A549 (cell line): ENCODE data around the gene RGS14. TPM values are rescaled to one million over a fixed set of nuclear protein-coding genes. Genes with fewer than 3 reads are reported as not detected.

Source experiments
- ATAC-seq, 2 experiments: fragments of 200-7000 bp in 1 of 2; fragments of >200 bp in 1 of 2; cut with Nextera tagmentation in 1 of 2; cut with Tn5 transposase in 1 of 2; 3 replicates each; pipeline versions ENCODE4 v1.8.0 to v1.9.1; 2018 to 2020; ENCODE audit warnings: mild to moderate bottlenecking in 1 of 2, moderate library complexity in 1 of 2
- CTCF ChIA-PET: fragments of 300-600 bp; sonication (Branson Sonifier 250); formaldehyde crosslinking; extraction: SDS; loops from one replicate; lab custom pipeline; 2021; ENCODE audit warnings: antibody characterized with exemption, inconsistent platforms; lab: Yijun Ruan, JAX
- POLR2A ChIA-PET: fragments of 350-600 bp; formaldehyde crosslinking; extraction: SDS; loops from one replicate; lab custom pipeline; 2021; ENCODE audit warnings: antibody characterized with exemption, inconsistent platforms; lab: Yijun Ruan, JAX
- DNase-seq, 2 experiments: peaks; one replicate each; pipeline versions ENCODE4 v3.0.0 to v3.0.0-alpha.2; 2011 to 2016; ENCODE audit warnings: low read depth in 1 of 2, low spot score in 1 of 2
- FAIRE-seq: peaks from 2 replicates; lab custom pipeline; 2011; peaks lifted over from hg19 to GRCh38; lab: Jason Lieb, UNC
- H3K27ac ChIP-seq, 2 experiments: fragments of >200 bp; sonication (Bioruptor Twin); formaldehyde crosslinking; 3 replicates each; pipeline ENCODE4 v1.5.1; 2016 to 2017
- H3K4me1 ChIP-seq: fragments of >200 bp; sonication (Bioruptor Twin); formaldehyde crosslinking; 3 replicates; pipeline ENCODE4 v1.6.1; 2016
- H3K4me2 ChIP-seq: fragments of >200 bp; sonication (Bioruptor Twin); formaldehyde crosslinking; 3 replicates; pipeline ENCODE4 v1.6.1; 2016
- H3K4me3 ChIP-seq: fragments of >200 bp; sonication (Bioruptor Twin); formaldehyde crosslinking; 3 replicates; pipeline ENCODE4 v1.5.1; 2016
- H3K9me3 ChIP-seq: fragments of >200 bp; sonication (Bioruptor Twin); formaldehyde crosslinking; 3 replicates; pipeline ENCODE4 v1.6.1; 2016
- CBX8 ChIP-seq: fragments of 200-600 bp; sonication (generic); IDR thresholded peaks from 2 replicates; pipeline ENCODE4 v1.6.1; 2016
- EP300 ChIP-seq, 2 experiments: fragments of >200 bp; sonication (Bioruptor Twin); formaldehyde crosslinking; IDR thresholded peaks; 2 replicates in 1 of 2; 3 replicates in 1 of 2; pipeline ENCODE4 v1.6.1; 2016 to 2017
- GATA3 ChIP-seq: IDR thresholded peaks from 2 replicates; pipeline ENCODE4 v1.6.1; 2012; ENCODE audit warnings: borderline replicate concordance
- HOXB5 ChIP-seq: fragments of 250-450 bp; sonication (Bioruptor Pico); IDR thresholded peaks from 2 replicates; pipeline ENCODE4 v1.5.0; 2020; ENCODE audit warnings: mild to moderate bottlenecking, moderate library complexity
- KDM1A ChIP-seq: fragments of 200-600 bp; sonication (generic); IDR thresholded peaks from 2 replicates; pipeline ENCODE4 v1.6.1; 2016; ENCODE audit warnings: low read depth, mild to moderate bottlenecking
- NPAS2 ChIP-seq: fragments of 250-450 bp; sonication (Bioruptor Pico); IDR thresholded peaks from 2 replicates; pipeline ENCODE4 v1.8.0; 2022; ENCODE audit warnings: mild to moderate bottlenecking, moderate library complexity, borderline replicate concordance
- PHF8 ChIP-seq: fragments of 200-600 bp; sonication (generic); IDR thresholded peaks from 2 replicates; pipeline ENCODE4 v1.6.1; 2016; ENCODE audit warnings: low read depth, mild to moderate bottlenecking, antibody characterized with exemption, moderate library complexity, borderline replicate concordance
- RCOR1 ChIP-seq: fragments of 150-350 bp; IDR thresholded peaks from 2 replicates; pipeline ENCODE4 v1.6.1; 2014; ENCODE audit warnings: antibody characterized with exemption, low read length, low read depth
- RNF2 ChIP-seq: fragments of 200-600 bp; sonication (generic); IDR thresholded peaks from 2 replicates; pipeline ENCODE4 v1.6.1; 2016; ENCODE audit warnings: low read depth, mild to moderate bottlenecking, antibody characterized with exemption, moderate library complexity, borderline replicate concordance
- SREBF2 ChIP-seq: fragments of 450-650 bp; IDR thresholded peaks from 2 replicates; pipeline ENCODE4 v1.6.1; 2014; ENCODE audit warnings: mild to moderate bottlenecking, moderate library complexity
- TP53 ChIP-seq: fragments of 250-450 bp; sonication (Bioruptor Pico); IDR thresholded peaks from 2 replicates; pipeline ENCODE4 v1.5.0; 2021; ENCODE audit warnings: mild to moderate bottlenecking, moderate library complexity
- ZNF302 ChIP-seq: fragments of 250-450 bp; sonication (Bioruptor Pico); IDR thresholded peaks from 2 replicates; pipeline ENCODE4 v1.9.0; 2021; ENCODE audit warnings: inconsistent platforms, mild to moderate bottlenecking, moderate library complexity
- WGBS: methylation state at CpG from one replicate; pipeline ENCODE4 v1.1.6; 2017; ENCODE audit errors: missing lambda C conversion rate; 5-methylcytosine and 5-hydroxymethylcytosine counted together
- polyA plus RNA-seq, 4 experiments: library from polyadenylated mRNA; depleted of rRNA in 3 of 4; stranded (reverse); fragments of >200 nt; fragmentation: RNase III in 1 of 4; extraction: RNeasy Plus Mini Kit Qiagen cat#74134 plus additional on column Dnase treatment in 1 of 4; gene quantifications; 2 replicates in 3 of 4; 3 replicates in 1 of 4; pipeline ENCODE4 v1.2.3, GENCODE V29; 2011 to 2017
- TF ChIP-seq, protein P1 (sequence below): fragments of 200-600 bp; sonication (generic); IDR thresholded peaks from 2 replicates; pipeline ENCODE4 v1.6.1; 2016; ENCODE audit warnings: antibody characterized with exemption, mild to moderate bottlenecking, moderate library complexity
- TF ChIP-seq, protein P2 (sequence below): IDR thresholded peaks from 2 replicates; pipeline ENCODE4 v1.6.1; 2012
- TF ChIP-seq, protein P3 (sequence below): IDR thresholded peaks from 2 replicates; pipeline ENCODE4 v1.6.1; 2012

RGS14 gene
- polyA plus RNA-seq, 2 of the 4 experiments (the other 2 are of a cell fraction), result 3.9 to 8.4 TPM

DNA sequence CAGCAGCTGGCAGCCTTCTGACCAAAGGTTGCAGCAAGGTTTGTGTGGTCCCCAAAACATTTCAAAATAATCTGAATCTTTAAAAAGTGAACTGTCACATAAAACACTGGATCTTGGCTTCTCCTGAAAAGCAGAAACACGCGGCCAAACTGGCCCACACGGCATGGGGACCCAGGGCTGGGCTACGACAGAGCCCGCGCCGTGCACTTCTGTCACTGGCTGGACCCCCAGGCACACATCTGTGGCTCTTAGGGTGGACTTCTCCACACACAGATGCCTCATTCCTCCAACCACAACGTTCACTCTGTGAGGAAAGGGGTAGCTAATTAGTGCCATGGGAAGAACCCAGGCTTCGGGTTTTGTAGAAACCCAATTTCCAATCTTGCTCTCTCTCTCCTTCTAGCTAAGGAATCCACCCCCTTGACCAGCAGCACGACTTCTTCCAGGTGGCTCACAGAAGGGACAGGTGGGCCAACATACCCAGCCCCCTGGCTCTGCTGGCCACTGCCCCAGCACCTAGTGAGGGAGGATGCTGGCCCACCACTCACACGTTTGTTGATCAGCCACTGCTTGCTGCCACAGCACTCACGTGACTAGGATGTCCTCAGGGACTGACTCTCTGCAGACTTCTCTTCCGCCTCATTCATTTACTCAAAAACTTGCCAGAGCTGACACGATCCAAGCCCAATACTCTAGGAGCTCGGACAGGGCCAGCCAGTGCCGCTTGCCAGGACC, 24.1 kb upstream of the RGS14 start (continued):
- TF ChIP-seq, protein P1, sequence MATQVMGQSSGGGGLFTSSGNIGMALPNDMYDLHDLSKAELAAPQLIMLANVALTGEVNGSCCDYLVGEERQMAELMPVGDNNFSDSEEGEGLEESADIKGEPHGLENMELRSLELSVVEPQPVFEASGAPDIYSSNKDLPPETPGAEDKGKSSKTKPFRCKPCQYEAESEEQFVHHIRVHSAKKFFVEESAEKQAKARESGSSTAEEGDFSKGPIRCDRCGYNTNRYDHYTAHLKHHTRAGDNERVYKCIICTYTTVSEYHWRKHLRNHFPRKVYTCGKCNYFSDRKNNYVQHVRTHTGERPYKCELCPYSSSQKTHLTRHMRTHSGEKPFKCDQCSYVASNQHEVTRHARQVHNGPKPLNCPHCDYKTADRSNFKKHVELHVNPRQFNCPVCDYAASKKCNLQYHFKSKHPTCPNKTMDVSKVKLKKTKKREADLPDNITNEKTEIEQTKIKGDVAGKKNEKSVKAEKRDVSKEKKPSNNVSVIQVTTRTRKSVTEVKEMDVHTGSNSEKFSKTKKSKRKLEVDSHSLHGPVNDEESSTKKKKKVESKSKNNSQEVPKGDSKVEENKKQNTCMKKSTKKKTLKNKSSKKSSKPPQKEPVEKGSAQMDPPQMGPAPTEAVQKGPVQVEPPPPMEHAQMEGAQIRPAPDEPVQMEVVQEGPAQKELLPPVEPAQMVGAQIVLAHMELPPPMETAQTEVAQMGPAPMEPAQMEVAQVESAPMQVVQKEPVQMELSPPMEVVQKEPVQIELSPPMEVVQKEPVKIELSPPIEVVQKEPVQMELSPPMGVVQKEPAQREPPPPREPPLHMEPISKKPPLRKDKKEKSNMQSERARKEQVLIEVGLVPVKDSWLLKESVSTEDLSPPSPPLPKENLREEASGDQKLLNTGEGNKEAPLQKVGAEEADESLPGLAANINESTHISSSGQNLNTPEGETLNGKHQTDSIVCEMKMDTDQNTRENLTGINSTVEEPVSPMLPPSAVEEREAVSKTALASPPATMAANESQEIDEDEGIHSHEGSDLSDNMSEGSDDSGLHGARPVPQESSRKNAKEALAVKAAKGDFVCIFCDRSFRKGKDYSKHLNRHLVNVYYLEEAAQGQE, result no peak
- TF ChIP-seq, protein P2, sequence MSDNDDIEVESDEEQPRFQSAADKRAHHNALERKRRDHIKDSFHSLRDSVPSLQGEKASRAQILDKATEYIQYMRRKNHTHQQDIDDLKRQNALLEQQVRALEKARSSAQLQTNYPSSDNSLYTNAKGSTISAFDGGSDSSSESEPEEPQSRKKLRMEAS, result no peak

GRCh38 chr5:177334155-177334551, 23.6 kb upstream of the RGS14 start:
- 0 out of 3 replicates have a peak, but pooled peaks cover 3% of the 10 kb centered on the region for H3K4me1 ChIP-seq
- TF ChIP-seq EP300 (IDR thresholded peaks at IDR 0.05), result no peak
- TF ChIP-seq RNF2, result no peak
- no peak for TF ChIP-seq SREBF2
- no peak for TF ChIP-seq HOXB5
- TF ChIP-seq ZNF302 (CRISPR knock-in tag), result no peak
- TF ChIP-seq, protein P3, sequence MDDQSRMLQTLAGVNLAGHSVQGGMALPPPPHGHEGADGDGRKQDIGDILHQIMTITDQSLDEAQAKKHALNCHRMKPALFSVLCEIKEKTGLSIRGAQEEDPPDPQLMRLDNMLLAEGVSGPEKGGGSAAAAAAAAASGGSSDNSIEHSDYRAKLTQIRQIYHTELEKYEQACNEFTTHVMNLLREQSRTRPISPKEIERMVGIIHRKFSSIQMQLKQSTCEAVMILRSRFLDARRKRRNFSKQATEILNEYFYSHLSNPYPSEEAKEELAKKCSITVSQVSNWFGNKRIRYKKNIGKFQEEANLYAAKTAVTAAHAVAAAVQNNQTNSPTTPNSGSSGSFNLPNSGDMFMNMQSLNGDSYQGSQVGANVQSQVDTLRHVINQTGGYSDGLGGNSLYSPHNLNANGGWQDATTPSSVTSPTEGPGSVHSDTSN, result no peak
- no peak for TF ChIP-seq CBX8
- no peak for TF ChIP-seq PHF8
- TF ChIP-seq NPAS2, result no peak
- TF ChIP-seq GATA3, result no peak
- TF ChIP-seq KDM1A, result no peak
- no peak for TF ChIP-seq RCOR1
- TF ChIP-seq TP53 (CRISPR knock-in tag), result no peak
- FAIRE-seq, result no peak
- CTCF ChIA-PET, result interaction anchor here (0.6 to 7.9 kb wide), 9 partner anchors 13 to 222 kb away, joined by 3 to 111 read pairs (median 6); partner anchors contain the start of gene LMAN2
- no peaks in the 10 kb centered on the region for H3K9me3 ChIP-seq
- no peak overlapping the region for H3K4me3 ChIP-seq
- no peak overlapping the region for H3K27ac ChIP-seq
- WGBS, result 88% methylated on average over 15 of the region's 15 CpGs
- POLR2A ChIA-PET, result no interaction called here
- DNase-seq, result no peak
- no peak for ATAC-seq
- no peak overlapping the region for H3K4me2 ChIP-seq

- Histone ChIP-seq H3K9me3 (no peaks in the 10 kb centered on the region), H3K4me1 (0 out of 3 replicates have a peak, but pooled peaks cover 10% of the 10 kb centered on the region), H3K4me2 (no peak overlapping the region), H3K4me3 (no peak overlapping the region)
- WGBS, result 90% methylated on average over 21 of the region's 21 CpGs
- FAIRE-seq (no peak), ATAC-seq (no peak), DNase-seq (no peak)
- TF ChIP-seq RNF2, result no peak
- no peak for TF ChIP-seq KDM1A
- no peak for TF ChIP-seq PHF8
- TF ChIP-seq, all 56 proteins: peak for 0
- ChIA-PET POLR2A (no interaction called here), CTCF (interaction anchor here (0.6 to 7.9 kb wide), 16 partner anchors 8 to 223 kb away, joined by 3 to 111 read pairs (median 6); no protein-coding TSS in a partner anchor)
- no peak overlapping the region for H3K27ac ChIP-seq
Measured at GRCh38 chr5:177334781-177335700, 22.7 kb upstream of the RGS14 start.
